Lower lobe of right lung (tissue), 2 donors: ENCODE data around the gene ANO4. TPM values are rescaled to one million over a fixed set of nuclear protein-coding genes. Genes with fewer than 3 reads are reported as not detected.

Source experiments
- ATAC-seq, 2 donors: fragments of 200-7000 bp; cut with Tn5 transposase; one replicate each; pipeline ENCODE4 v1.9.1; 2020 to 2022; ENCODE audit warnings: mild to moderate bottlenecking in 2 of 2, moderate library complexity in 2 of 2
- DNase-seq: peaks from one replicate; pipeline ENCODE4 v3.0.0-alpha.2; 2020
- H3K27ac ChIP-seq: fragments of 200-600 bp; one replicate; pipeline ENCODE4 v1.8.0; 2022
- H3K27me3 ChIP-seq: fragments of 200-600 bp; one replicate; pipeline ENCODE4 v1.8.0; 2022; ENCODE audit warnings: low read depth
- H3K36me3 ChIP-seq: fragments of 200-600 bp; one replicate; pipeline ENCODE4 v1.8.0; 2022; ENCODE audit warnings: mild to moderate bottlenecking
- H3K4me1 ChIP-seq: fragments of 200-600 bp; one replicate; pipeline ENCODE4 v1.8.0; 2022
- H3K4me3 ChIP-seq: fragments of 200-600 bp; one replicate; pipeline ENCODE4 v1.8.0; 2022; ENCODE audit warnings: mild to moderate bottlenecking
- H3K9me3 ChIP-seq: fragments of 200-600 bp; one replicate; pipeline ENCODE4 v1.8.0; 2022
- CTCF ChIP-seq: fragments of 200-600 bp; IDR thresholded peaks from one replicate; pipeline ENCODE4 v1.8.0; 2022; ENCODE audit warnings: antibody characterized with exemption, mild to moderate bottlenecking
- intact Hi-C: fragments of 100-400 bp; cut with DNase I; formaldehyde crosslinking; loops from one replicate; pipeline ENCODE4 v1.11.0; 2022
- total RNA-seq: library from RNA; stranded (reverse); fragmentation: NEBNext Ultra II Directional; extraction: Animal tissue kit (Norgen Biotek cat#: 25700); gene quantifications from one replicate; pipeline ENCODE4 v1.2.1, GENCODE V29; 2021
- donor health status: DM: no; HTN: yes; CAD: no; lungs with severe emphysema.

Gene ANO4
- total RNA-seq, 1 donor from 2014 or later = 0.74 TPM

GRCh38 chr12:101064721-101065120 is 270.1 kb downstream of the ANO4 start:
- no peak overlapping the region for H3K27ac ChIP-seq
- DNase-seq = no peak
- H3K9me3 ChIP-seq = no peaks in the 10 kb centered on the region
- H3K4me3 ChIP-seq = no peak overlapping the region
- intact Hi-C loops = no loop called here
- ATAC-seq = no peak
- no peaks in the 10 kb centered on the region for H3K27me3 ChIP-seq
- TF ChIP-seq CTCF = no peak
- no peaks in the 10 kb centered on the region for H3K36me3 ChIP-seq
- no peaks in the 10 kb centered on the region for H3K4me1 ChIP-seq

DNA sequence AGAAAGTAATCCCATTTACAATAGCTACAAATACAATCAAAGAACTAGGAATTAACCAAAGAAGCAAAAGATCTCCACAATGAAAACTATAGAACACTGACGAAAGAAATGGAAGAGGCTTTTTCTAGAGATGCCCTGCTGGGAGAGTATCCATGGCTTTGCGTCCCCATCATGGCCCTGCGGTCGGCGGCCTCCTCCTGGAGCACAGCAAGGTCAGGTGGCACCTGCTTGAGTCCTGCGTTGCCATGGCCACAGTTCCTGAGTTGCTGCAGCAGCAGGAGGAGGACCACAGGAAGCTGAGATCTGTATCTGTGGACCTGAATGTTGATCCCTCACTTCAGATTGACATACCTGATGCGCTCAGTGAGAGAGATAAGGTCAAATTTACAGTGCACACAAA is 271.9 kb downstream of the ANO4 start:
- Histone ChIP-seq H3K4me3 (no peak overlapping the region), H3K9me3 (no peaks in the 10 kb centered on the region), H3K27ac (no peak overlapping the region), H3K36me3 (no peaks in the 10 kb centered on the region), H3K27me3 (no peaks in the 10 kb centered on the region), H3K4me1 (no peaks in the 10 kb centered on the region)
- no peak for ATAC-seq
- no peak for TF ChIP-seq CTCF
- DNase-seq = no peak
- intact Hi-C loops = no loop called here

DNA sequence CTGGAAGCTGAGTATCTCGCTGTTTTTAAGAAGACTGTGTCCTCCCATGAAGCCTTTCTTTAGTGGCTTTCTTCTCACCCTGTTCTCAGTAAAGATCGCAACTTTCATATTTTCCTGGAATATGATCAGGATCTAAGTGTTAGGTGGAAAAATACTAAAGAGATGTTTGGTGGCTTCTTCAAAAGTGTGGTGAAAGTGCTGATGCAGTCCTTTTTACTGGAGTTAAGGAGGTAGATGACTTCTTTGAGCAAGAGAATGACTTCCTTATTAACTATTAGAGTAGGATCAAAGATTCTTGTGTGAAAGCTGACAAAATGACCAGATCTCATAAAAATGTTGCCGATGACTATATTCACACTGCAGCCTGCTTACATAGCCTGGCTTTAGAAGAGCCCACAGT is 273.8 kb downstream of the ANO4 start:
- Histone ChIP-seq H3K4me1 (no peaks in the 10 kb centered on the region), H3K27ac (no peak overlapping the region), H3K36me3 (no peaks in the 10 kb centered on the region), H3K4me3 (no peak overlapping the region), H3K9me3 (no peaks in the 10 kb centered on the region), H3K27me3 (no peaks in the 10 kb centered on the region)
- intact Hi-C loops = no loop called here
- ATAC-seq (no peak), DNase-seq (no peak)
- no peak for TF ChIP-seq CTCF

DNA sequence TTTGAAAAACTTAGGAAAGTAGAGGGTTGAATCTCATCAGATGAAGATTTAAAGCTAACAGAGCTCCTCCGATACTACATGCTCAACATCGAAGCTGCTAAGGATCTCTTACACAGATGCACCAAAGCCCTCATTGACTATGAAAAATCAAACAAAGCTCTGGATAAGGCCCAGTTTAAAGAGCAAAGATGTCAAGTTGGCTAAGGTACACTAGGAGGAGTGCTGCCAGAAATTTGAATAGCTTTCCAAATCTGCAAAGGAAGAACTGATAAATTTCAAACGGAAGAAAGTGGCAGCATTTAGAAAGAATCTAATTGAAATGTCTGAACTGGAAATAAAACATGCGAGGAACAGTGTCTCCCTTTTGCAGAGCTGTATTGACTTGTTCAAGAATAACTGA is 274.3 kb downstream of the ANO4 start:
- no peaks in the 10 kb centered on the region for H3K9me3 ChIP-seq
- DNase-seq (no peak), ATAC-seq (no peak)
- no peaks in the 10 kb centered on the region for H3K36me3 ChIP-seq
- H3K4me1 ChIP-seq = no peaks in the 10 kb centered on the region
- no peak overlapping the region for H3K27ac ChIP-seq
- no peak for TF ChIP-seq CTCF
- no peaks in the 10 kb centered on the region for H3K27me3 ChIP-seq
- no peak overlapping the region for H3K4me3 ChIP-seq
- intact Hi-C loops = no loop called here

DNA sequence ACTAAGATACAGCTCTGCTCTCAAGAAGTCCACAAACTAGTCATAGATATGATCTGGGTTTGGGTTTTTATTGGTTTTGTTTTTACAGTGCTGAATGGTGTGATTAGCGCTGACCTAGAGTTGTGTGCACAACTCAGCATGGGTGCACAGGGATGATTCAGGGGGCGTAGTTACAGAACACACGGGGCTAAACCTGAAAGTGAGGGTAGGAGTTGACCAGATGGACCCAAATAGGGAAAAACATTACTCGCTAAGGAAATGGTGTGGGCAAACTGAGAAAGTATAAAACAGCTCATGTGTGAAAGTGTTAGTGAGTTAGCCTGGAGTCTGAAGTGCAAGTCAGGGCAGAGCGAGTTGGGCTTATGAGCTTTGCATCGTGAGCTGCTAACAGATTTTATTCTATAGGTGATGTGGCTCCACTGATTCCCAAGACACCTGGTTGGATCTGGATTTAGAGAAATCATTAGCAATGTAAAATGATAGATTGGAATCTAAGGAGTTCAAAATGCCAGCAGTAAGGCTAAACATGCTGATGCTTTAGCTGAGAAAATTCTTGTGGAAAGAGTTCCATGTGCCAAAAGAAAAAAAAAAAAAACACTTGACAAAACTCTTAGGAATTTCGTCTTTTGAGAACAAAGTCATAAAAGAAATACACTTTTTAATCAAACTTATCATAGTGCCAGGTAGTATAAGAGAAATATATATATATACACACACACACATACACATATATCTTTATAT is 280.5 kb downstream of the ANO4 start:
- intact Hi-C loops = no loop called here
- H3K27me3 ChIP-seq = no peaks in the 10 kb centered on the region
- no peaks in the 10 kb centered on the region for H3K9me3 ChIP-seq
- no peaks in the 10 kb centered on the region for H3K4me1 ChIP-seq
- no peak for ATAC-seq
- H3K27ac ChIP-seq = no peak overlapping the region
- TF ChIP-seq CTCF = no peak
- no peaks in the 10 kb centered on the region for H3K36me3 ChIP-seq
- DNase-seq = no peak
- no peak overlapping the region for H3K4me3 ChIP-seq
